Upper lobe of left lung (tissue), 6 donors: ENCODE data around the gene HPSE2. TPM values are rescaled to one million over a fixed set of nuclear protein-coding genes. Genes with fewer than 3 reads are reported as not detected.

Experiments
- ATAC-seq, 2 donors: fragments of 200-7000 bp; cut with Tn5 transposase; one replicate each; pipeline ENCODE4 v1.9.1; 2022; ENCODE audit warnings: mild to moderate bottlenecking in 2 of 2, moderate library complexity in 2 of 2; ENCODE audit not compliant: low FRiP score in 2 of 2
- DNase-seq, 2 donors: peaks; one replicate each; pipeline ENCODE4 v3.0.0-alpha.2; 2019 to 2020
- H3K27ac ChIP-seq, 4 donors: fragments of 200-600 bp; sonication (generic); one replicate each; pipeline ENCODE4 v1.5.1; 2016 to 2019
- H3K27me3 ChIP-seq, 4 donors: fragments of 200-600 bp; sonication (generic); one replicate each; pipeline ENCODE4 v1.5.1; 2017 to 2019
- H3K36me3 ChIP-seq, 4 donors: fragments of 200-600 bp; sonication (generic); one replicate each; pipeline ENCODE4 v1.5.1; 2016 to 2019
- H3K4me1 ChIP-seq, 4 donors: fragments of 200-600 bp; sonication (generic); one replicate each; pipeline ENCODE4 v1.5.1; 2018 to 2019
- H3K4me3 ChIP-seq, 4 donors: fragments of 200-600 bp; sonication (generic); one replicate each; pipeline ENCODE4 v1.5.1; 2017 to 2019; ENCODE audit warnings: mild to moderate bottlenecking in 2 of 4, moderate library complexity in 1 of 4
- H3K9me3 ChIP-seq, 4 donors: fragments of 200-600 bp; sonication (generic); one replicate each; pipeline ENCODE4 v1.5.1; 2018 to 2019
- EP300 ChIP-seq, 4 donors: sonication (generic); formaldehyde crosslinking; IDR thresholded peaks; one replicate each; pipeline ENCODE4 v1.5.1; 2017; ENCODE audit warnings: antibody characterized with exemption in 4 of 4, control low read depth in 2 of 4
- POLR2A ChIP-seq, 4 donors: fragments of 450-650 bp; IDR thresholded peaks; one replicate each; pipeline ENCODE4 v1.5.1; 2016 to 2017; ENCODE audit warnings: antibody characterized with exemption in 4 of 4, mild to moderate bottlenecking in 2 of 4
- POLR2AphosphoS5 ChIP-seq, 2 donors: sonication (generic); formaldehyde crosslinking; IDR thresholded peaks; one replicate each; pipeline ENCODE4 v1.5.1; 2017; ENCODE audit warnings: antibody characterized with exemption in 2 of 2
- WGBS, 2 donors: methylation state at CpG; one replicate each; pipeline ENCODE4 v1.1.5; 2017 to 2018; 5-methylcytosine and 5-hydroxymethylcytosine counted together
- total RNA-seq, 6 donors: library from RNA; depleted of rRNA in 4 of 6; stranded (reverse); fragments of >200 nt in 4 of 6; gene quantifications; one replicate each; pipeline versions ENCODE4 v1.1.0 to v1.2.1, GENCODE V29; 2016 to 2021
- TF ChIP-seq, protein P1 (sequence below), 6 experiments: fragments of 450-650 bp in 4 of 6; fragments of 200-600 bp in 2 of 6; sonication (generic) in 2 of 6; IDR thresholded peaks; one replicate each; pipeline ENCODE4 v1.5.1; 2016 to 2019; ENCODE audit warnings: antibody characterized with exemption in 6 of 6
- donor health status: DM: no; HTN: no; CAD: no; lungs with moderate emphysema.
- donor health status: DM: no; HTN: yes; CAD: no; lungs with severe emphysema.

The HPSE2 gene
- total RNA-seq, 6 donors from 2014 or later: 0.15 to 1.1 (median 0.91) TPM; not detected in 1

DNA sequence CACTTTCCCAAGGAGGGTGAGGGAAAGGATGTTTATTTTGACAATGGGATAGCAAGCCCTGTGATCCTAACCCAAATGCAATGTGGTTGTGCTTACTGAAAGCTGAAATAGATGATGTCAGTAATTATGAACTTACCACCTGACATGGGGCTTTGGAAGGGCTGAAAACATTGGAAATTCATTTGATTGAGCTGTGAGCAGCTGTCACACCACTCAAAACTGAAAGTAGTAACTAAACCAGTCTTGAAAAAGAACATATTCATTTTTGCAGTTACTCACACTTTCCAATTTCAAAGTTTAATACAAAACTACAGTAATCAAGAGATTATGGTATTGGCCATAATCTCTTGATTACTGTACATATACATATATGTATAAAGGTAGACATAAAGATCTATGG lies 633.4 kb downstream of the HPSE2 start:
- ATAC-seq (no peak), DNase-seq (no peak)
- TF ChIP-seq EP300 (IDR thresholded peaks at IDR 0.05) (no peak), POLR2A (IDR thresholded peaks at IDR 0.05) (no peak), POLR2AphosphoS5 (IDR thresholded peaks at IDR 0.05) (no peak)
- TF ChIP-seq, protein P1, sequence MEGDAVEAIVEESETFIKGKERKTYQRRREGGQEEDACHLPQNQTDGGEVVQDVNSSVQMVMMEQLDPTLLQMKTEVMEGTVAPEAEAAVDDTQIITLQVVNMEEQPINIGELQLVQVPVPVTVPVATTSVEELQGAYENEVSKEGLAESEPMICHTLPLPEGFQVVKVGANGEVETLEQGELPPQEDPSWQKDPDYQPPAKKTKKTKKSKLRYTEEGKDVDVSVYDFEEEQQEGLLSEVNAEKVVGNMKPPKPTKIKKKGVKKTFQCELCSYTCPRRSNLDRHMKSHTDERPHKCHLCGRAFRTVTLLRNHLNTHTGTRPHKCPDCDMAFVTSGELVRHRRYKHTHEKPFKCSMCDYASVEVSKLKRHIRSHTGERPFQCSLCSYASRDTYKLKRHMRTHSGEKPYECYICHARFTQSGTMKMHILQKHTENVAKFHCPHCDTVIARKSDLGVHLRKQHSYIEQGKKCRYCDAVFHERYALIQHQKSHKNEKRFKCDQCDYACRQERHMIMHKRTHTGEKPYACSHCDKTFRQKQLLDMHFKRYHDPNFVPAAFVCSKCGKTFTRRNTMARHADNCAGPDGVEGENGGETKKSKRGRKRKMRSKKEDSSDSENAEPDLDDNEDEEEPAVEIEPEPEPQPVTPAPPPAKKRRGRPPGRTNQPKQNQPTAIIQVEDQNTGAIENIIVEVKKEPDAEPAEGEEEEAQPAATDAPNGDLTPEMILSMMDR (IDR thresholded peaks at IDR 0.05): no peak
- no peaks in the 10 kb centered on the region for H3K27me3 ChIP-seq
- H3K27ac ChIP-seq: no peak overlapping the region
- no peaks in the 10 kb centered on the region for H3K36me3 ChIP-seq
- H3K4me3 ChIP-seq: no peak overlapping the region
- peaks cover 0 to 4% (median 0%) of the 10 kb centered on the region in 4 donors for H3K9me3 ChIP-seq
- H3K4me1 ChIP-seq: no peaks in the 10 kb centered on the region

DNA sequence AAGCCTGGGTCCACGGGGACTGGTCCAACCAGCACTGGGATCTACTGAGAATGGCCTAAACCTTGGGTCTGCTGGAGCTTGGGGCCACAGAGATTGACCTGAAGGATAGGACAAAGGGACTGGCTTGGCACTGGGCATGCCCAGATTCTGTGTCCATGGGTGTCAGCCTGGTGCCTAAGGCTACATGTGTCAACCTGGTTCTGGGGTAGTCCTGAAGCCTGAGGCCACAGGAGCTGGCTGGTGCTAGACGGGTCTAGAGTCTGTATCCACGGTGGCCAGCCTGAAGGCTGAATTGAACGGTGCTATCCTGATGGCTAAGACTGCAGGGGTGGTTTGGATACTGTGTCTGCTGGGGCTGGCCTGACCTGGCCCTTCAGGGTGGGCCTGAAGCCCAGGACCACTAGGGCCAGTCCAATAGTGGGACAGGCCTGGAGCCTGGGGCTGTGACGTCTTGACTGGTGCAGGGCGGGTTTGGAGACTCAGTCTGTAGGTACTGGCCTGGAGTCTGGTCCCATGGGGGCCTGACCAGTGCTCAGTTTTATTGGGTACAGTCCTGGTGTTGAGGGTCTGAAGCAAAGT lies 636.5 kb downstream of the HPSE2 start:
- WGBS, 2 donors: 93 to 97% methylated on average over 6 of the region's 6 CpGs
- H3K4me3 ChIP-seq: no peak overlapping the region
- peak; percentile 12 to 45 for ATAC-seq

GRCh38 chr10:98596404-98596803 lies 639.2 kb downstream of the HPSE2 start:
- DNase-seq: no peak
- WGBS, 2 donors: 95 to 100% methylated on average over 2 of the region's 2 CpGs
- TF ChIP-seq, protein P1 (IDR thresholded peaks at IDR 0.05): no peak
- no peak for TF ChIP-seq EP300 (IDR thresholded peaks at IDR 0.05)

More for the DNA sequence above, 636.5 kb downstream of the HPSE2 start:
- Histone ChIP-seq H3K9me3 (peaks cover 5 to 12% (median 8%) of the 10 kb centered on the region in 4 donors), H3K27ac (no peak overlapping the region), H3K27me3 (no peaks in the 10 kb centered on the region), H3K36me3 (no peaks in the 10 kb centered on the region), H3K4me1 (no peaks in the 10 kb centered on the region)
- TF ChIP-seq POLR2A (IDR thresholded peaks at IDR 0.05): no peak
- TF ChIP-seq EP300 (IDR thresholded peaks at IDR 0.05): no peak
- TF ChIP-seq, protein P1 (IDR thresholded peaks at IDR 0.05): no peak
- no peak for TF ChIP-seq POLR2AphosphoS5 (IDR thresholded peaks at IDR 0.05)
- no peak for DNase-seq

GRCh38 chr10:98589691-98590090 lies 646.0 kb downstream of the HPSE2 start:
- H3K36me3 ChIP-seq: no peaks in the 10 kb centered on the region
- H3K27ac ChIP-seq: no peak overlapping the region
- peaks cover 0 to 6% (median 1%) of the 10 kb centered on the region in 4 donors for H3K4me1 ChIP-seq
- no peak overlapping the region for H3K4me3 ChIP-seq
- TF ChIP-seq, protein P1 (IDR thresholded peaks at IDR 0.05): no peak
- TF ChIP-seq EP300 (IDR thresholded peaks at IDR 0.05) (no peak), POLR2AphosphoS5 (IDR thresholded peaks at IDR 0.05) (no peak), POLR2A (IDR thresholded peaks at IDR 0.05) (no peak)
- H3K27me3 ChIP-seq: no peaks in the 10 kb centered on the region
- H3K9me3 ChIP-seq: no peaks in the 10 kb centered on the region
- ATAC-seq (no peak), DNase-seq (no peak)
- 86 to 90% methylated on average over 2 of the region's 2 CpGs for WGBS, 2 donors

More at GRCh38 chr10:98596404-98596803, 639.2 kb downstream of the HPSE2 start:
- Histone ChIP-seq H3K9me3 (peaks cover 5 to 12% (median 8%) of the 10 kb centered on the region in 4 donors), H3K27me3 (no peaks in the 10 kb centered on the region), H3K4me3 (no peak overlapping the region), H3K27ac (no peak overlapping the region), H3K36me3 (no peaks in the 10 kb centered on the region), H3K4me1 (no peaks in the 10 kb centered on the region)
- no peak for ATAC-seq

GRCh38 chr10:98589007-98589406 lies 646.6 kb downstream of the HPSE2 start:
- 47 to 57% methylated on average over 3 of the region's 3 CpGs for WGBS, 2 donors
- ATAC-seq: no peak

More at GRCh38 chr10:98589007-98589406, 646.6 kb downstream of the HPSE2 start:
- peak in 1 of 2 donors; percentile 37 for TF ChIP-seq POLR2AphosphoS5 (IDR thresholded peaks at IDR 0.05)
- TF ChIP-seq POLR2A (IDR thresholded peaks at IDR 0.05): no peak
- TF ChIP-seq, protein P1 (IDR thresholded peaks at IDR 0.05): no peak
- no peak for TF ChIP-seq EP300 (IDR thresholded peaks at IDR 0.05)
- Histone ChIP-seq H3K9me3 (no peaks in the 10 kb centered on the region), H3K4me3 (no peak overlapping the region), H3K27me3 (no peaks in the 10 kb centered on the region), H3K36me3 (no peaks in the 10 kb centered on the region), H3K4me1 (peaks cover 0 to 6% (median 1%) of the 10 kb centered on the region in 4 donors), H3K27ac (no peak overlapping the region)
- no peak for DNase-seq
